Measurements from ENCODE around the gene MACROD2.

GRCh38 chr20:15146948-15147347 lies 1151.6 kb downstream of the MACROD2 start:
- TF ChIP-seq POLR2A (IDR thresholded peaks at IDR 0.05) (no peak), CTCF (IDR thresholded peaks at IDR 0.05) (no peak)
